Astrocyte (in vitro differentiated cells and primary cell): Measurements from ENCODE around the gene C10orf67.

Source experiments
- CTCF ChIP-seq: IDR thresholded peaks from 2 replicates; pipeline ENCODE4 v1.5.1; 2011; ENCODE audit warnings: low read depth, mild to moderate bottlenecking, inconsistent platforms, low read length, moderate library complexity; ENCODE audit not compliant: insufficient read depth
- EZH2 ChIP-seq: IDR thresholded peaks from 2 replicates; pipeline ENCODE4 v1.6.1; 2012; ENCODE audit warnings: mild to moderate bottlenecking, low read length, inconsistent platforms; ENCODE audit not compliant: insufficient read depth

GRCh38 chr10:23341004-23341403 lies 3.6 kb downstream of the C10orf67 start:
- TF ChIP-seq CTCF (no peak), EZH2 (no peak)
